ENCODE data around the gene GJC1.

DNA sequence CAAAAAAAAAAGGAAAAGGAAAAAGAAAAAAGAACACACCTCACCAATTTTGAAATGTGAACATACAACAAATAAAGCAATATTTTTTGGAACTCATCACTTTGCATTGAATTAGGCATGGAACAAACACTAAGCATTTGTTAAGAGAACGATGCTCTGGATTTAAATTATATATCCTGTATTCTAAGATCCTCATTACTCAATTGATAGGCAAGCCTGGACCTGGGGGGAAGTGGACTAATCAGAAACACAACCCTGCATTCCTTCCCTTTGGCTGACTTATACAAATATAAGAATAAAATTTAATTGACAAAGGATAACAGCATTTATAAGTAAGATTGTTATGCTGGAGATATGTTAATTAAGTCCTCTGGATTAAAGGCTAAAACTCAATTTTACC lies 2.2 kb downstream of the GJC1 start:
- no peak for TF ChIP-seq EZH2phosphoT487 (IDR thresholded peaks at IDR 0.05; ENCODE audit: insufficient read depth, low read depth)
- TF ChIP-seq EZH2 (IDR thresholded peaks at IDR 0.05; ENCODE audit: insufficient read depth, poor library complexity, severe bottlenecking) = no peak

Data from GM23248 (cell line).